GM12878 (cell line): ENCODE measurements around the gene EEIG2. TPM values are rescaled to one million over a fixed set of nuclear protein-coding genes. Genes with fewer than 3 reads are reported as not detected.

ENCODE experiments used
- ATAC-seq: fragments of 200-7000 bp; cut with Tn5 transposase; 3 replicates; pipeline ENCODE4 v1.9.1; 2020; ENCODE audit warnings: mild to moderate bottlenecking, moderate library complexity
- BruUV-seq: library from RNA; stranded (reverse); fragments of 400-500 nt; replicated peaks from 2 replicates; lab custom pipeline; 2021; lab: Mats Ljungman, UMichigan
- CTCF ChIA-PET: fragments of 300-600 bp; sonication (Branson Sonifier 250); formaldehyde crosslinking; extraction: SDS; loops from one replicate; lab custom pipeline; 2021; ENCODE audit warnings: inconsistent platforms; lab: Yijun Ruan, JAX
- POLR2A ChIA-PET: fragments of 350-600 bp; formaldehyde crosslinking; extraction: SDS; loops from one replicate; lab custom pipeline; 2021; ENCODE audit warnings: inconsistent platforms; lab: Charles Lee
- RAD21 ChIA-PET: fragments of 300-600 bp; sonication (Branson Sonifier 250); formaldehyde crosslinking; loops from one replicate; lab custom pipeline; 2023; ENCODE audit warnings: antibody characterized with exemption; ENCODE audit not compliant: unreplicated experiment; lab: Charles Lee
- SMC1A ChIA-PET: fragments of 300-600 bp; sonication (Branson Sonifier 250); formaldehyde crosslinking; loops from one replicate; lab custom pipeline; 2023; ENCODE audit not compliant: unreplicated experiment, uncharacterized antibody; lab: Charles Lee
- DNase-seq: peaks from one replicate; pipeline ENCODE4 v3.0.0-alpha.2; 2011; ENCODE audit warnings: low read depth, low spot score
- FAIRE-seq: peaks from 3 replicates; lab custom pipeline; 2011; peaks lifted over from hg19 to GRCh38; lab: Jason Lieb, UNC
- H2AFZ ChIP-seq: 2 replicates; pipeline ENCODE4 v1.6.0; 2011; ENCODE audit warnings: low read depth, low read length, control low read depth; ENCODE audit not compliant: control insufficient read depth
- H3K27ac ChIP-seq: 2 replicates; pipeline ENCODE4 v1.5.1; 2011; ENCODE audit warnings: control low read depth; ENCODE audit not compliant: control insufficient read depth, insufficient read depth
- H3K27me3 ChIP-seq, 2 experiments: replicated peaks in 1 of 2; 2 replicates each; pipeline versions ENCODE4 v1.6.0 to v1.6.1; 2011; ENCODE audit warnings: low read length in 1 of 2; ENCODE audit not compliant: control insufficient read depth in 2 of 2, insufficient read depth in 2 of 2
- H3K36me3 ChIP-seq, 2 experiments: 2 replicates each; pipeline ENCODE4 v1.5.1; 2011; ENCODE audit warnings: low read length in 1 of 2; ENCODE audit not compliant: control insufficient read depth in 2 of 2, insufficient read depth in 2 of 2
- H3K4me1 ChIP-seq: 2 replicates; pipeline ENCODE4 v1.6.1; 2011; ENCODE audit warnings: mild to moderate bottlenecking, low read length, moderate library complexity, mixed read lengths; ENCODE audit not compliant: control insufficient read depth, insufficient read depth
- H3K4me2 ChIP-seq: 2 replicates; pipeline ENCODE4 v1.6.0; 2011; ENCODE audit warnings: control low read depth; ENCODE audit not compliant: control insufficient read depth, insufficient read depth
- H3K4me3 ChIP-seq: fragments of 200-600 bp; sonication (generic); 2 replicates; pipeline ENCODE4 v1.5.1; 2016
- H3K79me2 ChIP-seq: 2 replicates; pipeline ENCODE4 v1.6.0; 2011; ENCODE audit warnings: low read length; ENCODE audit not compliant: control insufficient read depth, insufficient read depth
- H3K9ac ChIP-seq: 2 replicates; pipeline ENCODE4 v1.8.0; 2011; ENCODE audit warnings: low read length, control low read depth, mixed read lengths; ENCODE audit not compliant: control insufficient read depth, insufficient read depth
- H3K9me3 ChIP-seq: replicated peaks from 3 replicates; pipeline ENCODE4 v1.5.1; 2011; ENCODE audit warnings: mild to moderate bottlenecking, low read length; ENCODE audit not compliant: control insufficient read depth, insufficient read depth
- H4K20me1 ChIP-seq: 2 replicates; pipeline ENCODE4 v1.6.0; 2011; ENCODE audit not compliant: control insufficient read depth, insufficient read depth
- HCFC1 ChIP-seq: fragments of 150-350 bp; IDR thresholded peaks from 2 replicates; pipeline ENCODE4 v1.6.1; 2014; ENCODE audit warnings: low read length
- WGBS: methylation state at CpG from one replicate; pipeline ENCODE4 v1.1.6; 2016; ENCODE audit warnings: low lambda C conversion rate; ENCODE audit not compliant: insufficient replicate concordance, insufficient coverage; ENCODE audit errors: missing lambda C conversion rate; 5-methylcytosine and 5-hydroxymethylcytosine counted together
- in situ Hi-C: fragments of 300-500 bp; cut with MboI; formaldehyde crosslinking; loops from 9 replicates; pipeline ENCODE4 v1.14.3; 2018; ENCODE audit warnings: mixed read lengths
- intact Hi-C: fragments of 100-400 bp; cut with micrococcal nuclease; formaldehyde crosslinking; loops from one replicate; pipeline ENCODE4 v1.14.2; 2022; ENCODE audit not compliant: unreplicated experiment
- polyA plus RNA-seq, 11 experiments: library from polyadenylated mRNA; depleted of rRNA in 4 of 11; unstranded in 6 of 11; stranded (reverse) in 5 of 11; fragments of >200 nt; fragmentation: Nextera tagmentation in 4 of 11; fragmentation: Illumina TruSeq in 1 of 11; extraction: Ambion mirVana in 4 of 11; extraction: Trizol in 1 of 11; gene quantifications; 1 replicate in 1 of 11; 2 replicates in 10 of 11; pipeline versions ENCODE4 v1.2.1 to v1.2.3, GENCODE V29; 2011 to 2016; ENCODE audit warnings: inconsistent platforms in 2 of 11, missing spikeins in 2 of 11, low read depth in 1 of 11
- total RNA-seq, 4 experiments: library from RNA; depleted of rRNA in 3 of 4; stranded (reverse); fragments of >200 nt in 3 of 4; fragmentation: Illumina TruSeq in 1 of 4; extraction: Trizol in 1 of 4; gene quantifications; 2 replicates each; pipeline versions ENCODE4 v1.2.1 to v1.2.3, GENCODE V29; 2013 to 2021
- TF ChIP-seq, protein P1 (sequence below): fragments of 450-650 bp; IDR thresholded peaks from 2 replicates; pipeline ENCODE4 v1.6.1; 2018; ENCODE audit warnings: mild to moderate bottlenecking, low read depth, moderate library complexity; ENCODE audit not compliant: partially characterized antibody

The EEIG2 gene
- total and polyA plus RNA-seq, 10 of the 15 experiments (the other 5 are each of a cell fraction or from before 2014, with no cell fraction given), result 1.4 to 17.2 (median 9.8) TPM

DNA sequence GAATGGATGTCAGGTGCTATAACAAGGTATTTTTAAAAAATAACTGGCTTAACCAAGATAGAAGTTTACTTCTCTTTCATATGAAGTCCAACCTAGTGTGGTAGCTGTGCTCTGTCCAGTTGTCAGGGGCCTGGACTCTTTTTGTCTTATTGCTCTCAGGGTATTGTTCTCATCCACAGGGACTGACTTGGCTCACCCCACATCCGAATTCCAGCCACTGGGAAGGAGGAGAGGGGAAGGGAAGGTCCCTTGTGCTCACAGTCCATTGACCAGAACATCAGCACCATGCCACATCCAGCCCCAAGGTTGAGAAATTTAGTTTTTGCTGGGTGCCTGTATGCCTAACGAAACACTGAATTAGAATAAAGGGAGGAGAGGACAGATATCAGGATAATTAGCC, 8.7 kb downstream of the EEIG2 start:
- Histone ChIP-seq H3K27me3 (no peaks in the 10 kb centered on the region), H3K27ac (no peak overlapping the region), H3K79me2 (no peaks in the 10 kb centered on the region; the same call in 1 of the 2 replicates), H3K9ac (no peak overlapping the region), H3K4me1 (peaks cover 3% of the 10 kb centered on the region; the same call in 1 of the 2 replicates), H3K4me2 (no peak overlapping the region), H3K36me3 (no peaks in the 10 kb centered on the region), H4K20me1 (no peaks in the 10 kb centered on the region), H3K9me3 (no peaks in the 10 kb centered on the region), H2AFZ (no peak overlapping the region), H3K4me3 (no peak overlapping the region)
- no peak for ATAC-seq
- DNase-seq, result no peak
- ChIA-PET RAD21 (interaction anchor here (2.3 kb wide), 1 partner anchor 8 kb away, joined by 10 read pairs; the partner anchor contains the start of gene EEIG2), POLR2A (interaction anchor here (1.0 kb wide), 1 partner anchor 123 kb away, joined by 4 read pairs; the partner anchor contains the start of gene PRPF38B), SMC1A (interaction anchor here (1.3 to 4.1 kb wide), 2 partner anchors 8 to 58 kb away, joined by 6 to 39 read pairs; partner anchors contain the start of gene EEIG2), CTCF (interaction anchor here (0.7 to 4.0 kb wide), 4 partner anchors 9 to 367 kb away, joined by 3 to 38 read pairs (median 16); partner anchors contain the start of gene EEIG2)
- intact Hi-C loops, result no loop called here
- TF ChIP-seq, protein P1, sequence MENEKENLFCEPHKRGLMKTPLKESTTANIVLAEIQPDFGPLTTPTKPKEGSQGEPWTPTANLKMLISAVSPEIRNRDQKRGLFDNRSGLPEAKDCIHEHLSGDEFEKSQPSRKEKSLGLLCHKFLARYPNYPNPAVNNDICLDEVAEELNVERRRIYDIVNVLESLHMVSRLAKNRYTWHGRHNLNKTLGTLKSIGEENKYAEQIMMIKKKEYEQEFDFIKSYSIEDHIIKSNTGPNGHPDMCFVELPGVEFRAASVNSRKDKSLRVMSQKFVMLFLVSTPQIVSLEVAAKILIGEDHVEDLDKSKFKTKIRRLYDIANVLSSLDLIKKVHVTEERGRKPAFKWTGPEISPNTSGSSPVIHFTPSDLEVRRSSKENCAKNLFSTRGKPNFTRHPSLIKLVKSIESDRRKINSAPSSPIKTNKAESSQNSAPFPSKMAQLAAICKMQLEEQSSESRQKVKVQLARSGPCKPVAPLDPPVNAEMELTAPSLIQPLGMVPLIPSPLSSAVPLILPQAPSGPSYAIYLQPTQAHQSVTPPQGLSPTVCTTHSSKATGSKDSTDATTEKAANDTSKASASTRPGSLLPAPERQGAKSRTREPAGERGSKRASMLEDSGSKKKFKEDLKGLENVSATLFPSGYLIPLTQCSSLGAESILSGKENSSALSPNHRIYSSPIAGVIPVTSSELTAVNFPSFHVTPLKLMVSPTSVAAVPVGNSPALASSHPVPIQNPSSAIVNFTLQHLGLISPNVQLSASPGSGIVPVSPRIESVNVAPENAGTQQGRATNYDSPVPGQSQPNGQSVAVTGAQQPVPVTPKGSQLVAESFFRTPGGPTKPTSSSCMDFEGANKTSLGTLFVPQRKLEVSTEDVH, result no peak
- TF ChIP-seq HCFC1, result no peak
- FAIRE-seq, result no peak
- in situ Hi-C loops, result loop anchor here (5.0 to 10.0 kb wide), 2 partner anchors 79 to 364 kb away; partner anchors contain the start of gene SLC25A24
- no TSS peak for BruUV-seq
- WGBS, result 29% methylated on average over 2 of the region's 2 CpGs
